ENCODE results near the gene MRPL58.

Gene MRPL58

DNA sequence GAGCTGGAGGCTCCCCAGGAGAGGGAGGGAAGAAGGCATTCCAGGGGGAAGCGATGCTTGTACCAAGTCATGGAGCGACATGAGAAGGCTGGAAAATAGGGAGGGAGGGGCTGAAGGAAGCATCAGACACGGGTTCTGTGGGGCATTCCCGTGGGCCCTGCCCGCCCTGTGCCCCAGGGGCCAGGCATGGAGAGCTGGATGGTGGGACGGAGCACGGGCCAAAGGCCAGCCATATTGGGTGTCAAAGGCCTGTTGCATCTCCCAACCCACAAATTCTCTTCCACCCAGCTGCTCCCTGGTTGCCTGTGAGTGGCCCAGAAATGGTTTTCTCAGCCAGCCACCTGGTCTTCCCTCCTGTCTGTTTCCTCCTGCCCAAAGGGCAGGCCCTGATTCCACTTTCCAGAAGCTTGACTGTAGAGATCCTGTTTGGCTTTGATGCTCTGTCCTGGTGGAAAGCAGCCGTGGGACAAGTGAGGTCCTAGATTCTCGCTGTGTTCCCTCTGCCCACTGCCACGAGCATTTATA lies 21.8 kb upstream of the MRPL58 start:
- Mint-ChIP-seq H3K4me3 (no peak overlapping the region), H3K4me1 (peaks cover 50% of the 10 kb centered on the region), H3K27ac (no peak overlapping the region), H3K9me3 (no peaks in the 10 kb centered on the region), H3K27me3 (ENCODE audit: low read depth, poor library complexity) (peaks cover 10% of the 10 kb centered on the region), H3K36me3 (ENCODE audit: low read depth) (peaks cover under 1% of the 10 kb centered on the region)
- DNase-seq = no peak
- TF ChIP-seq, protein P1, sequence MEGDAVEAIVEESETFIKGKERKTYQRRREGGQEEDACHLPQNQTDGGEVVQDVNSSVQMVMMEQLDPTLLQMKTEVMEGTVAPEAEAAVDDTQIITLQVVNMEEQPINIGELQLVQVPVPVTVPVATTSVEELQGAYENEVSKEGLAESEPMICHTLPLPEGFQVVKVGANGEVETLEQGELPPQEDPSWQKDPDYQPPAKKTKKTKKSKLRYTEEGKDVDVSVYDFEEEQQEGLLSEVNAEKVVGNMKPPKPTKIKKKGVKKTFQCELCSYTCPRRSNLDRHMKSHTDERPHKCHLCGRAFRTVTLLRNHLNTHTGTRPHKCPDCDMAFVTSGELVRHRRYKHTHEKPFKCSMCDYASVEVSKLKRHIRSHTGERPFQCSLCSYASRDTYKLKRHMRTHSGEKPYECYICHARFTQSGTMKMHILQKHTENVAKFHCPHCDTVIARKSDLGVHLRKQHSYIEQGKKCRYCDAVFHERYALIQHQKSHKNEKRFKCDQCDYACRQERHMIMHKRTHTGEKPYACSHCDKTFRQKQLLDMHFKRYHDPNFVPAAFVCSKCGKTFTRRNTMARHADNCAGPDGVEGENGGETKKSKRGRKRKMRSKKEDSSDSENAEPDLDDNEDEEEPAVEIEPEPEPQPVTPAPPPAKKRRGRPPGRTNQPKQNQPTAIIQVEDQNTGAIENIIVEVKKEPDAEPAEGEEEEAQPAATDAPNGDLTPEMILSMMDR (IDR thresholded peaks at IDR 0.05) = no peak

DNA sequence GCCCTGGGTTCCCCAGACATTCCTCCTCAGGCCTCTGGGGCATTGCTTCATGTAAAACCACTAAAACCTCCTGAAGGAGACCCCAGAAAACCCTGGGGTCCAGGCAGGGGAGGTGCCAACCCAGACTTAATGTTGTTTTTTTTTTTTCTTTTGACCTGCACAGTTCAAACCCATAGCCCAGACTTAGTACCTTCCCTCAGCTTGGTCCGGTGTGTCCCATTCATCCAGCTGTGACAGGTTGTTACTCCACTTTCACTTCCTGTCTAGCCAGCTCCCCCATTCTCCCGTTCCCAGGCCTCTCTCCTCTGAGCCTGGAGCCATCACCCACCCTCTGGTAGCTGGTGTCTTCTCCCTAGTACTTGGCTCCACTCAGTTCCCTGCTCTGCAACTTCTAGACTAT lies 20.2 kb upstream of the MRPL58 start:
- Mint-ChIP-seq H3K27me3 (ENCODE audit: low read depth, poor library complexity) (peaks cover 5% of the 10 kb centered on the region), H3K36me3 (ENCODE audit: low read depth) (peaks cover 4% of the 10 kb centered on the region), H3K27ac (peak overlapping the region; percentile 18), H3K9me3 (no peaks in the 10 kb centered on the region), H3K4me3 (peak overlapping the region; percentile 52), H3K4me1 (peaks cover 47% of the 10 kb centered on the region)
- DNase-seq = no peak
- TF ChIP-seq, protein P1 (IDR thresholded peaks at IDR 0.05) = no peak

- DNase-seq = no peak
- TF ChIP-seq, protein P1 (IDR thresholded peaks at IDR 0.05) = no peak
- Mint-ChIP-seq H3K36me3 (ENCODE audit: low read depth) (peaks cover 4% of the 10 kb centered on the region), H3K4me3 (no peak overlapping the region), H3K27me3 (ENCODE audit: low read depth, poor library complexity) (peaks cover 3% of the 10 kb centered on the region), H3K9me3 (no peaks in the 10 kb centered on the region), H3K4me1 (peaks cover 34% of the 10 kb centered on the region), H3K27ac (no peak overlapping the region)
Observed at GRCh38 chr17:74994440-74994839, 18.0 kb upstream of the MRPL58 start.

DNA sequence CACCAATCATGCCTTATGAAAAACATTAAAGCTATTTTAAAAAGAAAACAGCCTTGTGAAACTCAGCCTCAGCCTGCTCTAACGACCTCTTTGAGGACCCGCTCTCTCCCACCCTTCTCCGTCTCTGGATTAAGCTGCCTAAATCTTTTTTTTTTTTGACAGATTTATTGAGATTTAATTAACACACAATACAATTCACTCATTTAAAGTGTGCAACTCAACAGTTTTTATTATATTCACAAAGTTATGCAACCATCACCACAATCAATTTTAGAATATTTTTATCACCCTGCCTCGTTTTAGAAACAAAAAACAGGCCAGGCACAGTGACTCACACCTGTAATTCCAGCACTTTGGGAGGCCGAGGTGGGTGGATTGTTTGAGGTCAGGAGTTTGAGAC lies 16.6 kb upstream of the MRPL58 start:
- DNase-seq = no peak
- Mint-ChIP-seq H3K4me1 (peaks cover 25% of the 10 kb centered on the region), H3K4me3 (no peak overlapping the region), H3K9me3 (no peaks in the 10 kb centered on the region), H3K27me3 (ENCODE audit: low read depth, poor library complexity) (peaks cover under 1% of the 10 kb centered on the region), H3K27ac (no peak overlapping the region), H3K36me3 (ENCODE audit: low read depth) (peaks cover 4% of the 10 kb centered on the region)
- TF ChIP-seq, protein P1 (IDR thresholded peaks at IDR 0.05) = no peak

DNA sequence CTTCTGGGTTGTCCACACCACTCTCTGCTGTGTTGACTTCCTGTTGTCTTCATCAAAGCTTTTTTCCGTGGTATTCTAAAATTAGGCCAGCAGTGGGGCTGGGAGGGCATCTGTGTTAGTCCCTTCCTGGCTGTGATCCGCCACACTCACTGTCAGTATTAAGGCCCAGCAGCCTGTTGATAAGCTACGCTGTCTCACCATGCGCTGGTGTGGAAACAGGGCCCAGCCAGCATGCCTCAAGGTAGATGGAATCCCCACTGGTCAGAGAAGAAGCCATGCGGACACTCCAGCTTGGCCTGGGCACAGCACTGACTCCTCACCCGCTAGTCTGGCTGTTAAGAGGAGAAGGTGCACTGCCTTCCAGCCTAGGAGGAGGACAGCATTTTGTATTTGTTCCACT lies 13.7 kb upstream of the MRPL58 start:
- Mint-ChIP-seq H3K4me3 (no peak overlapping the region), H3K4me1 (peaks cover 3% of the 10 kb centered on the region), H3K27me3 (ENCODE audit: low read depth, poor library complexity) (no peaks in the 10 kb centered on the region), H3K36me3 (ENCODE audit: low read depth) (peaks cover 8% of the 10 kb centered on the region), H3K27ac (no peak overlapping the region), H3K9me3 (no peaks in the 10 kb centered on the region)
- DNase-seq = no peak
- TF ChIP-seq, protein P1 (IDR thresholded peaks at IDR 0.05) = no peak

DNA sequence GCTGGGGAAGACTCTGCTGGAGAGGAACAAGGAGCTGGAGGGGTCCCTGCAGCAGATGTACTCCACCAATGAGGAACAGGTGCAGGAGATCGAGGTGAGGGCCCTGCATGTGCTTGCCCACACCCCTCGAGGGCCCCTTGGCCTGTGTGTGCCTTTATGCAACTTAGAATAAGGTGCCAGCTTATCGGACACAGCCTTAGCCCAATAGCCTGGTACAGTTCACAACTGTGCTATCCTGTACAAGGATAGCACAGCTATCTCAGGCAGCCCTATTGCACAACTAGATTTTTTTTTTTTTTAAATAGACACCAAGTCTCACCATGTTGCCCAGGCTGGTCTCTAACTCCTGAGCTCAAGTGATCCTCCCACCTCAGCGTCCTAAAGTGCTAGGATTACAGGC lies 12.9 kb upstream of the MRPL58 start:
- H3K27me3 Mint-ChIP-seq (ENCODE audit: low read depth, poor library complexity) = no peaks in the 10 kb centered on the region
- no peak for DNase-seq
- H3K4me3 Mint-ChIP-seq = no peak overlapping the region
- H3K4me1 Mint-ChIP-seq = no peaks in the 10 kb centered on the region
- H3K36me3 Mint-ChIP-seq (ENCODE audit: low read depth) = peaks cover 8% of the 10 kb centered on the region
- TF ChIP-seq, protein P1 (IDR thresholded peaks at IDR 0.05) = no peak
- no peak overlapping the region for H3K27ac Mint-ChIP-seq
- H3K9me3 Mint-ChIP-seq = no peaks in the 10 kb centered on the region

All from nephron progenitor cell (in vitro differentiated cells).